OCI-LY1 (cell line): ENCODE measurements around the gene EML1.

ENCODE experiments used
- H2AFZ ChIP-seq: fragments of 200-600 bp; sonication (generic), shearing (Covaris generic); 2 replicates; pipeline ENCODE4 v1.6.0; 2014; ENCODE audit warnings: antibody characterized with exemption, mild to moderate bottlenecking, low read length
- H3F3A ChIP-seq: fragments of 200-600 bp; sonication (generic), shearing (Covaris generic); 2 replicates; pipeline ENCODE4 v1.6.0; 2014; ENCODE audit warnings: mild to moderate bottlenecking, antibody characterized with exemption, low read length, moderate library complexity; ENCODE audit not compliant: insufficient read depth
- H3K27ac ChIP-seq: fragments of 200-600 bp; sonication (generic); 2 replicates; pipeline ENCODE4 v1.5.1; 2014; ENCODE audit warnings: low read length, mixed run types, mild to moderate bottlenecking, low read depth; ENCODE audit not compliant: poor library complexity, severe bottlenecking
- H3K27me3 ChIP-seq: fragments of 200-600 bp; sonication (generic); 2 replicates; pipeline ENCODE4 v1.6.0; 2014; ENCODE audit warnings: antibody characterized with exemption, mild to moderate bottlenecking, low read length, moderate library complexity; ENCODE audit not compliant: insufficient read depth
- H3K36me3 ChIP-seq: fragments of 200-600 bp; sonication (generic); 2 replicates; pipeline ENCODE4 v1.6.1; 2014; ENCODE audit warnings: mild to moderate bottlenecking, antibody characterized with exemption, low read length, moderate library complexity, mixed read lengths; ENCODE audit not compliant: insufficient read depth
- H3K4me1 ChIP-seq: fragments of 200-600 bp; sonication (generic); 2 replicates; pipeline ENCODE4 v1.5.1; 2014; ENCODE audit warnings: mild to moderate bottlenecking, low read length, moderate library complexity; ENCODE audit not compliant: insufficient read depth, severe bottlenecking
- H3K4me2 ChIP-seq: fragments of 200-600 bp; sonication (generic), shearing (Covaris generic); 2 replicates; pipeline ENCODE4 v1.6.1; 2014; ENCODE audit warnings: low read length
- H3K4me3 ChIP-seq: fragments of 200-600 bp; sonication (generic); 2 replicates; pipeline ENCODE4 v1.5.1; 2014; ENCODE audit warnings: low read length, low read depth, mild to moderate bottlenecking, mixed read lengths; ENCODE audit not compliant: poor library complexity, severe bottlenecking
- H3K79me2 ChIP-seq: fragments of 200-600 bp; shearing (Covaris generic); 2 replicates; pipeline ENCODE4 v1.6.1; 2016; ENCODE audit warnings: mixed run types, low read length, mixed read lengths; ENCODE audit not compliant: insufficient read depth
- H3K9ac ChIP-seq: fragments of 200-600 bp; sonication (generic), shearing (Covaris generic); 2 replicates; pipeline ENCODE4 v1.6.1; 2014; ENCODE audit warnings: mild to moderate bottlenecking, low read length, mixed read lengths
- H3K9me2 ChIP-seq: fragments of 200-600 bp; sonication (generic), shearing (Covaris generic); 2 replicates; pipeline ENCODE4 v1.6.1; 2014; ENCODE audit warnings: low read depth, mild to moderate bottlenecking, low read length, mixed read lengths
- H3K9me3 ChIP-seq: fragments of 200-600 bp; shearing (Covaris generic); 2 replicates; pipeline ENCODE4 v1.6.1; 2014; ENCODE audit warnings: low read length, mixed read lengths
- H4K20me1 ChIP-seq: fragments of 200-600 bp; sonication (generic), shearing (Covaris generic); 2 replicates; pipeline ENCODE4 v1.6.0; 2016; ENCODE audit warnings: mild to moderate bottlenecking, low read length; ENCODE audit not compliant: insufficient read depth
- CTCF ChIP-seq: fragments of 200-600 bp; sonication (generic), shearing (Covaris generic); IDR thresholded peaks from 2 replicates; pipeline ENCODE4 v1.5.1; 2017; ENCODE audit warnings: mild to moderate bottlenecking, antibody characterized with exemption, low read length, moderate library complexity, mixed read lengths
- EZH2 ChIP-seq: fragments of 200-600 bp; sonication (generic), shearing (Covaris generic); IDR thresholded peaks from 2 replicates; pipeline ENCODE4 v1.8.0; 2017; ENCODE audit warnings: borderline replicate concordance, mixed run types, mild to moderate bottlenecking, antibody characterized with exemption, low read length, moderate library complexity, mixed read lengths

The EML1 gene

GRCh38 chr14:99871771-99872170, 78.6 kb downstream of the EML1 start:
- H3K27ac ChIP-seq: no peak overlapping the region
- H3K4me2 ChIP-seq: no peak overlapping the region
- no peak overlapping the region for H3K4me3 ChIP-seq
- no peaks in the 10 kb centered on the region for H3K79me2 ChIP-seq
- no peak overlapping the region for H2AFZ ChIP-seq
- H4K20me1 ChIP-seq: no peaks in the 10 kb centered on the region
- H3K9me2 ChIP-seq: no peaks in the 10 kb centered on the region
- no peaks in the 10 kb centered on the region for H3F3A ChIP-seq
- no peak for TF ChIP-seq EZH2
- no peak for TF ChIP-seq CTCF
- no peak overlapping the region for H3K9ac ChIP-seq
- no peaks in the 10 kb centered on the region for H3K4me1 ChIP-seq
- H3K27me3 ChIP-seq: no peaks in the 10 kb centered on the region
- H3K36me3 ChIP-seq: no peaks in the 10 kb centered on the region
- no peaks in the 10 kb centered on the region for H3K9me3 ChIP-seq

GRCh38 chr14:99872786-99873440, 79.7 kb downstream of the EML1 start:
- no peaks in the 10 kb centered on the region for H3F3A ChIP-seq
- no peaks in the 10 kb centered on the region for H3K9me3 ChIP-seq
- no peaks in the 10 kb centered on the region for H3K4me1 ChIP-seq
- no peak overlapping the region for H3K4me3 ChIP-seq
- no peak overlapping the region for H3K27ac ChIP-seq
- H3K4me2 ChIP-seq: no peak overlapping the region
- no peaks in the 10 kb centered on the region for H3K27me3 ChIP-seq
- H3K79me2 ChIP-seq: no peaks in the 10 kb centered on the region
- H3K9me2 ChIP-seq: no peaks in the 10 kb centered on the region
- H3K9ac ChIP-seq: no peak overlapping the region
- no peaks in the 10 kb centered on the region for H4K20me1 ChIP-seq
- no peak overlapping the region for H2AFZ ChIP-seq
- TF ChIP-seq CTCF (no peak), EZH2 (no peak)
- H3K36me3 ChIP-seq: no peaks in the 10 kb centered on the region

- H3K36me3 ChIP-seq: no peaks in the 10 kb centered on the region
- H3K9ac ChIP-seq: no peak overlapping the region
- no peaks in the 10 kb centered on the region for H4K20me1 ChIP-seq
- H3F3A ChIP-seq: no peaks in the 10 kb centered on the region
- H3K9me2 ChIP-seq: no peaks in the 10 kb centered on the region
- no peaks in the 10 kb centered on the region for H3K79me2 ChIP-seq
- H3K4me1 ChIP-seq: no peaks in the 10 kb centered on the region
- H3K27ac ChIP-seq: no peak overlapping the region
- no peaks in the 10 kb centered on the region for H3K27me3 ChIP-seq
- no peak overlapping the region for H3K4me3 ChIP-seq
- no peaks in the 10 kb centered on the region for H3K9me3 ChIP-seq
- no peak overlapping the region for H3K4me2 ChIP-seq
- no peak overlapping the region for H2AFZ ChIP-seq
- TF ChIP-seq CTCF (no peak), EZH2 (no peak)
These were observed 80.4 kb downstream of the EML1 start for GRCh38 chr14:99873653-99874052.
